Measurements from ENCODE around the gene ATP6V0E1.
A peak's percentile ranks its signal among the peaks of the same experiment; 100 is the strongest.
"Not testable (repeated sequence)": the region's sequence is repeated elsewhere in the genome, so short reads cannot be mapped to it uniquely, and the experiment has no call there.

The ATP6V0E1 gene

DNA sequence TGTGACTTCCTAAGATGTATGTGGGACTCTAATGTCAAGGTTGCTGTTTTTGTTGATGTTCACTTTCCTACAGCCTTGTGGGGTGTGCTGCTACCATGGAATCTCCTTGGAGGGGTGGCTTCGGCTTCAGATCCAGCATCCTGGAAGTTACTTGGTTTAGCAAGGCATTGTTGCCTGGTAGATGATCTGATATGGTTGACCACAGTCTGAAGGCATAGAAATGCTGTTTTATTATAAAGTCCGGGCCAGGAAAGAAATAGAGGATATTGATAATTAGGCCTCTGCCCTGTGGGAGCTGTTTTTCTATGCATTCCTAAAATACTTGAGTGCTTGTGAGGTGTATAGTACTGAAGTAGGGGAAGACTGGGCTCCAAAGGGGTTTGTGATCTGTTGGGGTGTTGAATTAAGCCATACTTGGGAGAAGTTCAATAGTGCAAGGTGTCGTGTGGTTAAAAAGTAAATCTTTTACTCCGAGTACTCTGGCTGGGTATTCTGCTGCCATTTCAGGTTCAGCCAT, 45.3 kb downstream of the ATP6V0E1 start:
- Histone ChIP-seq H3K4me3 (ENCODE audit: low read length) (no peak overlapping the region), H3K27ac (ENCODE audit: low read length) (peak overlapping the region; percentile 32), H3K9me3 (ENCODE audit: insufficient read depth, low read length) (no peaks in the 10 kb centered on the region), H2AFZ (ENCODE audit: low read depth, low read length) (no peak overlapping the region), H4K20me1 (ENCODE audit: insufficient read depth, low read length) (peaks cover 24% of the 10 kb centered on the region), H3K36me3 (replicated peaks; ENCODE audit: low read depth, low read length) (peaks cover 7% of the 10 kb centered on the region), H3K27me3 (ENCODE audit: low read depth, low read length) (no peaks in the 10 kb centered on the region), H3K4me1 (ENCODE audit: low read length) (peaks cover 34% of the 10 kb centered on the region), H3K9ac (ENCODE audit: low read length) (no peak overlapping the region), H3K4me2 (ENCODE audit: low read length) (peak overlapping the region; percentile 27; the same call in 1 of the 2 replicates), H3K79me2 (ENCODE audit: low read length) (peaks cover 84% of the 10 kb centered on the region)
- TF ChIP-seq EZH2phosphoT487 (IDR thresholded peaks at IDR 0.05; ENCODE audit: low read depth), result no peak
- TF ChIP-seq, protein P1, sequence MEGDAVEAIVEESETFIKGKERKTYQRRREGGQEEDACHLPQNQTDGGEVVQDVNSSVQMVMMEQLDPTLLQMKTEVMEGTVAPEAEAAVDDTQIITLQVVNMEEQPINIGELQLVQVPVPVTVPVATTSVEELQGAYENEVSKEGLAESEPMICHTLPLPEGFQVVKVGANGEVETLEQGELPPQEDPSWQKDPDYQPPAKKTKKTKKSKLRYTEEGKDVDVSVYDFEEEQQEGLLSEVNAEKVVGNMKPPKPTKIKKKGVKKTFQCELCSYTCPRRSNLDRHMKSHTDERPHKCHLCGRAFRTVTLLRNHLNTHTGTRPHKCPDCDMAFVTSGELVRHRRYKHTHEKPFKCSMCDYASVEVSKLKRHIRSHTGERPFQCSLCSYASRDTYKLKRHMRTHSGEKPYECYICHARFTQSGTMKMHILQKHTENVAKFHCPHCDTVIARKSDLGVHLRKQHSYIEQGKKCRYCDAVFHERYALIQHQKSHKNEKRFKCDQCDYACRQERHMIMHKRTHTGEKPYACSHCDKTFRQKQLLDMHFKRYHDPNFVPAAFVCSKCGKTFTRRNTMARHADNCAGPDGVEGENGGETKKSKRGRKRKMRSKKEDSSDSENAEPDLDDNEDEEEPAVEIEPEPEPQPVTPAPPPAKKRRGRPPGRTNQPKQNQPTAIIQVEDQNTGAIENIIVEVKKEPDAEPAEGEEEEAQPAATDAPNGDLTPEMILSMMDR (IDR thresholded peaks at IDR 0.05; ENCODE audit: low read depth, low read length), result no peak

DNA sequence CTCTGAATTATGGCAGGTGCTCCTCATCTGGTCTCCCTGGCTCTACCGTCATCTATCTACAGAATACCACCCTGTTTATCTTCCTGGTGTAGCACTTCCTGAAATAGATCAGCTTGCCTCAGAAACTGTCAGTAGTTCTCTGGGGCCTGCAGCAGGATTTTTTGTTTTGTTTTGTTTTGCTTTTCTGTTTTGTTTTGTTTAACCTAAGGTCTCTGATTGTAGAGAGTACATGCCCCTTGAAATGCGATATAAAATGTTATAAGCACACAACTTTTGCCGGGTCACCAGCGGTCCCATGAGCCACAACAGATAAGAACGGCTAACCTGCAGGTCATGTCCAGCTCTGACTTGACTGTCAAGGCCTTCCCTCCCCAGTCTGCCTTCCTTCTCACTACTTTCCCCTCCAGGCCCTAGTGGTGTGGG, 45.9 kb downstream of the ATP6V0E1 start:
- Histone ChIP-seq H3K4me3 (ENCODE audit: low read length) (no peak overlapping the region), H3K27ac (ENCODE audit: low read length) (peak overlapping the region; percentile 32), H3K4me2 (ENCODE audit: low read length) (peak overlapping the region; percentile 27; the same call in 1 of the 2 replicates), H3K79me2 (ENCODE audit: low read length) (peaks cover 84% of the 10 kb centered on the region), H3K4me1 (ENCODE audit: low read length) (peaks cover 41% of the 10 kb centered on the region), H3K9ac (ENCODE audit: low read length) (no peak overlapping the region), H3K9me3 (ENCODE audit: insufficient read depth, low read length) (no peaks in the 10 kb centered on the region), H4K20me1 (ENCODE audit: insufficient read depth, low read length) (peaks cover 24% of the 10 kb centered on the region), H3K27me3 (ENCODE audit: low read depth, low read length) (no peaks in the 10 kb centered on the region), H3K36me3 (replicated peaks; ENCODE audit: low read depth, low read length) (peaks cover 5% of the 10 kb centered on the region), H2AFZ (ENCODE audit: low read depth, low read length) (no peak overlapping the region)
- no peak for TF ChIP-seq EZH2phosphoT487 (IDR thresholded peaks at IDR 0.05; ENCODE audit: low read depth)
- TF ChIP-seq, protein P1 (IDR thresholded peaks at IDR 0.05; ENCODE audit: low read depth, low read length), result no peak

DNA sequence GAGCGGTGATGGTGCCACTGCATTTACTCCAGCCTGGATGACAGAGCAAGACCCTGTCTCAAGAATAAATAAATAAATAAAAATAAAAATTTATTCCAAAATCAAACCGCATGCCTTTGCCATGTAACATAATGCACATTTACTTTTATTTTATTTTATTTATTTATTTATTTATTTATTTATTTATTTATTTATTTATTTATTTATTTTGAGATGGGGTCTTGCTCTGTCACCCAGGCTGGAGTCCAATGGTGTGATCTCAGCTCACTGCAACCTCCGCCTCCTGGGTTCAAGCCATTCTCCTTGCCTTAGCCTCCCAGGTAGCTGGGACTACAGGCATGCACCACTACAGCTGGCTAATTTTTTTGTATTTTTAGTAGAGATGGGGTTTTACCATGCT, 48.5 kb downstream of the ATP6V0E1 start:
- not testable (repeated sequence) for H2AFZ ChIP-seq (ENCODE audit: low read depth, low read length); H3K9ac ChIP-seq (ENCODE audit: low read length); H3K4me2 ChIP-seq (ENCODE audit: low read length); H3K27ac ChIP-seq (ENCODE audit: low read length); H3K36me3 ChIP-seq (replicated peaks; ENCODE audit: low read depth, low read length); H3K4me3 ChIP-seq (ENCODE audit: low read length); H3K27me3 ChIP-seq (ENCODE audit: low read depth, low read length); H3K9me3 ChIP-seq (ENCODE audit: insufficient read depth, low read length)
- Histone ChIP-seq H3K79me2 (ENCODE audit: low read length) (peaks cover 70% of the 10 kb centered on the region), H3K4me1 (ENCODE audit: low read length) (peaks cover 64% of the 10 kb centered on the region), H4K20me1 (ENCODE audit: insufficient read depth, low read length) (peaks cover 20% of the 10 kb centered on the region)

DNA sequence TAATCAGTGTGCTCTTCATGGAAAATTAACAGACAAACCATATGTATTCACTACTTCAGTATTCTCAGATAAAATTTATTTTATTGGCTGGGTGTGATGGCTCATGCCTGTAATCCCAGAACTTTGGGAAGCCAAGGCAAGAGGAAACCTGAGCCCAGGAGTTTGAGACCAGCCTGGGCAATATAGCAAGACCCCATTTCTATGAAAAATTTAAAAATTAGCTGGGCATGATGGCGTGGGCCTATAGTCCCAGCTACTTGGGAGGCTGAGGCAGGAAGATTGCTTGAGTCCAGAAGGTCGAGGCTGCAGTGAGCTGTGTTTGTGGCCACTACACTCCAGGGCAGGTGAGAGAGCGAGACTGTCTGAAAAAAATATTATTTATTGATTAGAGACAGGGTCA, 49.2 kb downstream of the ATP6V0E1 start:
- TF ChIP-seq EZH2phosphoT487 (IDR thresholded peaks at IDR 0.05; ENCODE audit: low read depth), result no peak
- TF ChIP-seq, protein P1 (IDR thresholded peaks at IDR 0.05; ENCODE audit: low read depth, low read length), result no peak
- no peak overlapping the region for H3K4me3 ChIP-seq (ENCODE audit: low read length)
- H4K20me1 ChIP-seq (ENCODE audit: insufficient read depth, low read length), result peaks cover 18% of the 10 kb centered on the region
- H3K4me1 ChIP-seq (ENCODE audit: low read length), result peaks cover 65% of the 10 kb centered on the region
- no peak overlapping the region for H2AFZ ChIP-seq (ENCODE audit: low read depth, low read length)
- H3K36me3 ChIP-seq (replicated peaks; ENCODE audit: low read depth, low read length), result peaks cover 9% of the 10 kb centered on the region
- H3K79me2 ChIP-seq (ENCODE audit: low read length), result peaks cover 70% of the 10 kb centered on the region
- no peak overlapping the region for H3K4me2 ChIP-seq (ENCODE audit: low read length)
- no peak overlapping the region for H3K27ac ChIP-seq (ENCODE audit: low read length)
- no peaks in the 10 kb centered on the region for H3K9me3 ChIP-seq (ENCODE audit: insufficient read depth, low read length)
- H3K27me3 ChIP-seq (ENCODE audit: low read depth, low read length), result no peaks in the 10 kb centered on the region
- no peak overlapping the region for H3K9ac ChIP-seq (ENCODE audit: low read length)

Measured in OCI-LY3 (cell line).